GM21825 (cell line): ENCODE data around the gene PHACTR2.
"Not testable (repeated sequence)": the region's sequence is repeated elsewhere in the genome, so short reads cannot be mapped to it uniquely, and the experiment has no call there.

ENCODE experiments used
- ATAC-seq: cut with Tn5 transposase; IDR thresholded peaks from one replicate; pipeline ENCODE4 v1.9.1; 2021; ENCODE audit warnings: mild to moderate bottlenecking, moderate library complexity; ENCODE audit not compliant: unreplicated experiment

PHACTR2 gene

DNA sequence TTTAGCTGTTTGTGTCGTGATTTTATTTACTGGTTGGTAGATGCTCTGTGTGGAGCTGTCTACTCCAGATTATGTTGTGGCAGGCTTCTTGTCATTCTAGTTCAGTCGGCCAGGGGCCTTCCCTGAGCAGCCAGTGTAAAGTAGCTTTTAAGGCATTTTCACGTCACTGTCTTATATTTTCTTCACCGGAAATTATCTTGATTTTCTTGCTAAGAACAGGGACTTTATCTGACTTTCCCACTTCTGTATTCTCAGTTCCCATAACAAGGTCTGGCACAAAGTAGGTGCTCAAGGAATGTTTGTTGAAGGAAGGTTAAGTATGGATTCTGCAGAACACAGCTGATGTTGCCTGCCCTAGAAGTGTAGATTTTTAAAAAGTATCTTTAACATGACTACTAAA is 166.2 kb downstream of the PHACTR2 start:
- ATAC-seq = no peak

GRCh38 chr6:143845033-143845432 is 167.3 kb downstream of the PHACTR2 start:
- ATAC-seq = no peak

DNA sequence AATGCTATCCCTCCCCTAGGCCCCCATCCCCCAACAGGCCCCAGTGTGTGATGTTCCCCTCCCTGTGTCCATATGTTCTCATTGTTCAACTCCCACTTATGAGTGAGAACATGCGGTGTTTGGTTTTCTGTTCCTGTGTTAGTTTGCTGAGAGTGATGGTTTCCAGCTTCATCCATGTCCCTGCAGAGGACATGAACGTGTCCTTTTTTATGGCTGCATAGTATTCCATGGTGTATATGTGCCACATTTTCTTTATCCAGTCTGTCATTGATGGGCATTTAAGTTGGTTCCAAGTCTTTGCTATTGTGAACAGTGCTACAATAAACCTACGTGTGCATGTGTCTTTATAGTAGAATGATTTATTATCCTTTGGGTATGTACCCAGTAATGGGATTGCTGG is 173.9 kb downstream of the PHACTR2 start:
- not testable (repeated sequence) for ATAC-seq

- not testable (repeated sequence) for ATAC-seq
Measured at GRCh38 chr6:143855057-143855456, 177.3 kb downstream of the PHACTR2 start.

- not testable (repeated sequence) for ATAC-seq
Measured at GRCh38 chr6:143856762-143857161, 179.0 kb downstream of the PHACTR2 start.

- no peak for ATAC-seq
Measured at GRCh38 chr6:143857651-143858050, 179.9 kb downstream of the PHACTR2 start.

DNA sequence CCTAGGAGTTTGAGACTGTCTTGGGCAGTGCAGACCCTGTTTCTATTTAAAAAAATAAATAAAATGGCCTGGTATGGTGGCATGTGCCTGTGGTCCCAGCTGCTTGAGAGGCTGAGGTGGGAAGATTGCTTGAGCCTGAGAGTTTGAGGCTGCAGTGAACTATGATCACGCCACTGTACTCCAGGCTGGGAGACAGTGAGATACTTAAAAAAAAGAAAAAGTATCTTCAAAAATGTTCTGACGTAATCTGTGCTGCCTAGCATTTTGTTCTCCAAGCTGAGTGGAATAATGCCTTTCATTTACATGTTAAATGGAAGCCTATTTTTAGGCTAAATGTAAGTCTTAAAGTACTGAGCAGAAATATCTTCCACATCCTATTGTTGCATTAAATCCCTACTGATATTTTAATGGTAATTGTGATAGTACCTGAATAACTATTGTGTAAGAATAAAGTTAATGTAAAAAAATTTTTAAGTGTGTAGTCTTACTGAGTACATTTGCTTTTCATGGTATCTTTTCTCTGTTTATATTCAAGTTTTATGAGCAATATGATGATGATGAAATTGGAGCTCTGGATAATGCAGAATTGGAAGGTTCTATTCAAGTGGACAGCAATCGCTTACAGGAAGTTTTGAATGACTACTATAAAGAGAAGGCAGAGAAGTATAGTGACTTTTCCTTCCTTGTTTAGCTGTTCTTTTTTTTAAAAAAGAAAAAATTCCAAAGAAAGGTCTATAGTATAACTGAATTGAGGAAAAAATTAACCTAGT is 182.3 kb downstream of the PHACTR2 start:
- ATAC-seq = no peak

DNA sequence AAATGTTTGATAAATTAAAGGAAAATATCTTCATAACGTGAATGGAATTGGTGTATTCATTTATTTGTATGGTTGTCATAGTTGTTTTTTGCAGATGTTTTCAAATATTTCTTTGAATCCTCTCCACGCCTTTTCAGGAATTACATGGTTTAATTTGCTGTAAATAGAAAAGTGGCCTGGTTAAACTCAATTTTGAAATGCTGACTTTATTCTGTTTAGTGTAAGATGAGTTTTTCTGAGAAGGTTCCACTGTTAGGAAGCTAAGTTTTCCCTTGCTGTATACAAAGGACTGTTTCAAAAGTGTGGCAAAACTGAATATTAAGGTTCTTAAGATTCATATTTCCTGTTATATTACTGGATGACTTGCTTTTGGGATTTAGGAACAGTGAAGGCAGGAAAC is 186.0 kb downstream of the PHACTR2 start:
- ATAC-seq = no peak

DNA sequence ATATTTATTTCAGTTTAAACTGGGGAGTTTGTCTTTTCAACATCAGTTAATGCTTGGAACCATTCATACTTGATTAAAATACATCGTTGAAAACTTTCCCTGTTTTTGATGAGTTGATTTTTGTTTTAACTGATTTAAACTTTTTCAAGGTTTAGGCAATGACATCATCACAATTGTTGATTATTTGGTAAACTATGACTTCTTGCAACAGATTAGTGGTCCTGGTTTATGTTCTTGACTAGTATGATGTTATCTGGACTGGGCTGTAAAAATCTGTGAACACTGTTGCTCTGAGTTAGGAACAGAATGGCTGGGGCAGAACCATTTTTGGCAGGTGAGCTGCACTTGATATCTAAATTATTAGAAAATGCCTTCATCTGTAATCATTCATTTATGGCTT is 186.5 kb downstream of the PHACTR2 start, which contains the start of gene ZC2HC1B:
Gene ZC2HC1B (plus strand): TSS at position 241 of the 400 bp plus-strand sequence. CDS start 66 bp downstream, at position 307.
- ATAC-seq = no peak

DNA sequence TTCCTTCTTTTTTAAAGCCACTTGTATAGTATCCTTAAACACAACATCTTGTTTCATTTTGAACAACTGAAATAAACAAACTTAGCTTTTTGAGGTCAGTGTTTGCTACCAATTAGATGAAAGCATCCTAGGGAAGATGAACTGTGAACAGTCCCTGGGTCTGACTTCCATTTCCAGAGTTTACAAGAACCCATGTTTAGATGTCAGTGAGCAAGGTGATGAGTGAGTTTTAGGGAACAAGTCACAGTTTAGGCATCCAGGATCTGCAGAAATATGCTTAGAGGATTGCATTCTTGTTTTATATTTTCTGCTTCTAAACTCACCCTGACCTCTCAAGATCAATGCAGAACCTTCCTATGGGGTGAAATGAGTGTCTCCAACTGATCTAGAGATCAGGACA is 189.5 kb downstream of the PHACTR2 start:
- ATAC-seq = no peak

DNA sequence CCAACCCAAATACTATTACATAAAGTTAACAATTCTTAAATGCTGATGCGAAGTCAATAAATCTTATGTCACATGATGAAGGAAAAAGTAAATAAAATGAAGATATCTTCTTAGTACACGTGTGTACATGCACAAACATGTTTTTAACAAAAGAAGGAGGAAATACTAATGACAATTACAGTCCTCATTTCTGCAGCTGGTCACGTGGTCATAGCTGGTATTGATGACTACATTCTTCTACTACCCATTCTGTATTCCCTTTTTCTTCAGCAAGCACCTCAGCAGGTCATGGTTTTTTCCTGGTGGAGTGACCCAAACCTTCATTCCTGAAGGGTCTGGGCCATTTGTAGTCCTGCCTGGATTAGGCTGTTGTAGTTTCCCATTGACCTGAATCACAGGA is 191.0 kb downstream of the PHACTR2 start:
- ATAC-seq = not testable (repeated sequence)

DNA sequence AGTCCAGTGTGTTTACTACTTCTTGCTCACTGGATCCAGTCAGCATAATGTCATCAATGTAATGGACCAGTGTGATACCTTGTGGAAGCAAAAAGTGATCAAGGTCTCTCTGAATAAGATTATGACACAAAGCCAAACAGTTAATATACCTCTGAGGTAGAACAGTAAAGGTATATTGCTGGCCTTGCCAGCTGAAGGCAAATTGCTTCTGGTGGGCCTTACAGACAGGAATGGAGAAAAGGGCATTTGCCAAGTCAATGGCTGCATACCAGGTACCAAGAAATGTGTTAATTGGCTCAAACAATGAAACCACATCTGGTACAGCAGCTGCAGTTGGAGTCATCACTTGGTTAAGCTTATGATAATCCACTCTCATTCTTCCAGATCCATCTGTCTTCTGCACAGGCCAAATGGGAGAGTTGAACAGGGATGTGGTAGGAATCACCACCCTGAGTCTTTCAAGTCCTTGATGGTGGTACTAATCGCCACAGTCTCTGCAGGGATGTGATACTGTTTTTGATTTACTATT is 193.5 kb downstream of the PHACTR2 start:
- not testable (repeated sequence) for ATAC-seq

GRCh38 chr6:143872201-143872600 is 194.4 kb downstream of the PHACTR2 start:
- ATAC-seq = peak; percentile 97

DNA sequence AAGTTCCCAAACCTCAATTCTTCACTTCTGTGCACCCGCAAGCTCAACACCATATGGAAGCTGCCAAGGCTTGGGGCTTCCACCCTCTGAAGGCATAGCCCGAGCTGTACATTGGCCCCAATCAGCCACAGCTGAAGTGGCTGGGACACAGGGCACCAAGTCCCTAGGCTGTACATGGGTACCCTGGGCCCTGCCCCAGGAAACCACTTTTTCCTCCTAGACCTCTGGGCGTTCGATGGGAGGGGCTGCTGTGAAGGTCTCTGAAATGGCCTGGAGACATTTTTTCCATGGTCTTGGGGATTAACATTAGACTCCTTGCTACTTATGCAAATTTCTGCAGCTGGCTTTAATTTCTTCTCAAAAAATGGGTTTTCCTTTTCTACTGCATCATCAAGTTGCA is 195.8 kb downstream of the PHACTR2 start:
- not testable (repeated sequence) for ATAC-seq

DNA sequence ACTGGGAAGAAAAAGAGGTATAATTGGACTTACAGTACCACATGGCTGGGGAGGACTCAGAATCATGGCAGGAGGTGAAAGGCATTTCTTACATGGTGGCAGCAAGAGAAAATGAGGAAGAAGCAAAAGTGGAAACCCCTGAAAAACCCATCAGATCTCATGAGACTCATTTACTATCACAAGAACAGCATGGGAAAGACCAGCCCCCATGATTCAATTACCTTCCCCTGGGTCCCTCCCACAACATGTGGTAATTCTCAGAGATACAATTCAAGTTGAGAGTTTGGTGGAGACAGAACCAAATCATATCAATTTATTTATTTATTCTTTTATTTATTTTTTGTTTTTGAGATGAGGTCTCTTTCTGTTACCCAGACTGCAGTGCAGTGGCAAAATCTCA is 196.7 kb downstream of the PHACTR2 start:
- not testable (repeated sequence) for ATAC-seq

DNA sequence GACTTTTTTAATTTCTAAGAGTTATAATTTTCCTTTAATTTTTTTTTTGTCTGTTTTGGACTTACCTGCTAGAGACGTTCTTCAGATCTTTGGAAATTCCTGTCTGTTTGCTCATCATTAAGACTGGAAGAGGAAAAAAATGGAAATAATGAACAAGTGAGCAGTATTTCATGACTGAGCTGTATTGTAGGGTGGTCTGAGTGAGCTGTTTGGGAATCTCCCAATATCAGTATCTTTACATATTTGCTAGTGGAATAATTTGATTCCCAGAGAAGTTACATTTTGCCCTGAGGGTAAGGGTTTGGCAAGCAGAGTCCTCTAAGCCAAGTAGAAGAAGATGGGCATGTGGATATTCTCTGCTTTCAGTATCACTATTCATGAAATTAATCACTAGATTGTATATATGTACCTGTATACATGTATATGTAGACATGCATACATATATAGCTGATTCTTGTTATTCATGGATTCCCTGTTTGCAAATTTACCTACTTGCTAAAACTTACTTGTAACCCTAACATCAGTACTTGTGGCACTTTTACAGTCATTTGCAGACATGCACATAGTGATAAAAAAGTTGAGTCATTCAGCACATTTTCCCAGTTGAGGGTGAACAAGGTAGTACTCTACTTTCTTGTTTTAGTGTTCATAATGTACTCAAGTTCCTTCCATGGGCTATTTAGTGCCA is 200.0 kb downstream of the PHACTR2 start:
- no peak for ATAC-seq

GRCh38 chr6:143878272-143878760 is 200.6 kb downstream of the PHACTR2 start:
- ATAC-seq = no peak

GRCh38 chr6:143880412-143880811 is 202.6 kb downstream of the PHACTR2 start:
- ATAC-seq = no peak
